ENCODE data around the gene ICA1. TPM values are rescaled to one million over a fixed set of nuclear protein-coding genes. Genes with fewer than 3 reads are reported as not detected.

Gene ICA1
- total RNA-seq, 4 donors from 2014 or later = 9.7 to 61.8 (median 31.6) TPM

DNA sequence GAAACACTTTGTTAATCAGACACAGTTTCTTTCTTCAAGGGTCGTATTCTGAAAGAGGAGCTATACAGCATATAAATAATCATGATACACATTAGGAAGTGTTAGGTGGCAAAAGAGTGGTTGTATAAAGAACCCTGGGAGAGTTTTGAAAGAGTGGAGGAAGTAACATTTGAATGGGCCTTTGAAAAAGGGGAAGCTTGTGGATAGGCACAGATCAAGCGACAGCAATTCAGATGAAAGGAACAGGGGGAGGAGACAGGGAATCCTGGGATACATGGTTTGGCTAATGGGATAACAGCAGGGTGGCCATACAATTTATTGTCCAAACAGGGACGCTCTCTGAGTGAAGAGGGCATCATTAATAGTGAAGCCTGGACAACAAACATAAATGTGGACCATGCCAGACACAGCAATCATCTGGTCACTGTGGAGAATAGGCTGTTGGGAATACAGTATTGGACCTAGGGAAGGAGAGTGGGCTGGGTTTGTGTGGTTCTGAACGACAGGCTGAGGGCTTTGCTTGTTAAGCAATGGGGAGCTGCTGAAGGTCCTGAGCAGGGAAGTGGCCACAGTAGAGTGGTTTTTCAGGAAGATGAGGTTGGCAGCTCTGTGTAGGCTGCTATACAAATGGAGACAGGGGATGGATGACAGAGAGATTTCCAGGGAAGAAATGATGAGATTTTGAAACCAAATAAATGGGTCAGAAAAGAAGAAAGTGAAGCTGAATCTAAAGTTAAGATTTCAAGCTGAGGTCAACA, 75.9 kb downstream of the ICA1 start:
- DNase-seq (ENCODE audit: low spot score) (no peak), ATAC-seq (ENCODE audit: low FRiP score) (no peak)
- TF ChIP-seq, protein P1, sequence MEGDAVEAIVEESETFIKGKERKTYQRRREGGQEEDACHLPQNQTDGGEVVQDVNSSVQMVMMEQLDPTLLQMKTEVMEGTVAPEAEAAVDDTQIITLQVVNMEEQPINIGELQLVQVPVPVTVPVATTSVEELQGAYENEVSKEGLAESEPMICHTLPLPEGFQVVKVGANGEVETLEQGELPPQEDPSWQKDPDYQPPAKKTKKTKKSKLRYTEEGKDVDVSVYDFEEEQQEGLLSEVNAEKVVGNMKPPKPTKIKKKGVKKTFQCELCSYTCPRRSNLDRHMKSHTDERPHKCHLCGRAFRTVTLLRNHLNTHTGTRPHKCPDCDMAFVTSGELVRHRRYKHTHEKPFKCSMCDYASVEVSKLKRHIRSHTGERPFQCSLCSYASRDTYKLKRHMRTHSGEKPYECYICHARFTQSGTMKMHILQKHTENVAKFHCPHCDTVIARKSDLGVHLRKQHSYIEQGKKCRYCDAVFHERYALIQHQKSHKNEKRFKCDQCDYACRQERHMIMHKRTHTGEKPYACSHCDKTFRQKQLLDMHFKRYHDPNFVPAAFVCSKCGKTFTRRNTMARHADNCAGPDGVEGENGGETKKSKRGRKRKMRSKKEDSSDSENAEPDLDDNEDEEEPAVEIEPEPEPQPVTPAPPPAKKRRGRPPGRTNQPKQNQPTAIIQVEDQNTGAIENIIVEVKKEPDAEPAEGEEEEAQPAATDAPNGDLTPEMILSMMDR (IDR thresholded peaks at IDR 0.05) = no peak

DNA sequence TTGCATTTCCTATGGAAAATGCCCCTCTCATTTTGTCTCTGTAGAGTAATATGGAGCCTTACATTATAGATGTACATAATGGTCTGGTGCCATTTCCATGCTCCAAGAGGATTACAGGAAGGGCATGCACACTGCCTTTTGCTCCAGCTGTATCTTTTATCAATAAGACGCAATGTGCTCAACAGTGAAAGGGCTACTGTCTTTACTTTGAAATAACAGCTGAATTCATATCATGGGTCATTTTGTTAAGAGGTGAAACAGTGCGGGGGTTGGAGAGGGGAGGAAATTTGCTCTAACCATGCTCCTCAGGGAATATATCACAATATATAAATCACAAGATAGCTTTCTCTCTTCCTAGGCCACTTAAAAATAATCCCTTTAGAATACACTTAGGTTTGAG, 77.7 kb downstream of the ICA1 start:
- DNase-seq (ENCODE audit: low spot score) = no peak
- ATAC-seq (ENCODE audit: low FRiP score) = no peak

DNA sequence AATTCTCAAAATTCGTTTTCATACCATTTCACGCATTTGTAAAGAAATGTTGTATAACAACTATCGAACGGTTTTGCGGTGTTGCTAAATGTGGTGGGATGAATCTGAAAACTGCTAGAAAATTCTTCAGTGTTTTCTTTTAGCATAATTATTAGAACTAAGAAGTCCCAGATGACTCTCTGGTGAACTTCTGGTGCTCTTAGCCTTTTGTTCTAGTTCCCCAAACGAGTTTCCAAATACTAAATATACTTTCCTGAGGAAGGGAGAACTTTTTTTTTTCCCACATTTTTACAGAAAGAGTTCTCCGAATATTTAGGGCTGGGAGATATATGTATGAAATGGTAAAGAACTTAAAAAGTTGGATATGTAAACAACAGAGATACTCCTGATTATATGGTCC, 82.5 kb downstream of the ICA1 start:
- DNase-seq (ENCODE audit: low spot score) (no peak), ATAC-seq (ENCODE audit: low FRiP score) (no peak)
- TF ChIP-seq, protein P1 (IDR thresholded peaks at IDR 0.05) = no peak

More for the DNA sequence above, 77.7 kb downstream of the ICA1 start:
- TF ChIP-seq, protein P1 (IDR thresholded peaks at IDR 0.05) = no peak

DNA sequence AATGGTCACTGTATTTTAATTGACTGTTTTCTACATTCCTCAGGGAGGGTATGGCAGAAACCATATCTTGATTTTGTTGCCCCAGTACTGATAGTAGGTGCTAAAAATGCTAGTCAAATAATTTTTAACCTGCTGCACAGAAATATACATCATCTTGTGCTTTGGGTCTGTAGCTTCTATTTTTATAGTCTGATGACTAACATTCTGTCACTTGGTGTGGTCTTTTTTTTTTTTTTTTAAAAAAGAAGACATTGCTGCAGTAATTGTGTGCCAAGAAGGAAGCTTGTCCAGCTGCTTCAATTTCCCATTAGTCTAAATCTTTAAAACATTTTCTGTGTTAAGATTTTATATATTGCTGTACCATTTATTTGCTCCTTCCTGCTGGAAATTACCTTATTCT, 83.6 kb downstream of the ICA1 start:
- TF ChIP-seq, protein P1 (IDR thresholded peaks at IDR 0.05) = no peak
- DNase-seq (ENCODE audit: low spot score) = no peak
- no peak for ATAC-seq (ENCODE audit: low FRiP score)

DNA sequence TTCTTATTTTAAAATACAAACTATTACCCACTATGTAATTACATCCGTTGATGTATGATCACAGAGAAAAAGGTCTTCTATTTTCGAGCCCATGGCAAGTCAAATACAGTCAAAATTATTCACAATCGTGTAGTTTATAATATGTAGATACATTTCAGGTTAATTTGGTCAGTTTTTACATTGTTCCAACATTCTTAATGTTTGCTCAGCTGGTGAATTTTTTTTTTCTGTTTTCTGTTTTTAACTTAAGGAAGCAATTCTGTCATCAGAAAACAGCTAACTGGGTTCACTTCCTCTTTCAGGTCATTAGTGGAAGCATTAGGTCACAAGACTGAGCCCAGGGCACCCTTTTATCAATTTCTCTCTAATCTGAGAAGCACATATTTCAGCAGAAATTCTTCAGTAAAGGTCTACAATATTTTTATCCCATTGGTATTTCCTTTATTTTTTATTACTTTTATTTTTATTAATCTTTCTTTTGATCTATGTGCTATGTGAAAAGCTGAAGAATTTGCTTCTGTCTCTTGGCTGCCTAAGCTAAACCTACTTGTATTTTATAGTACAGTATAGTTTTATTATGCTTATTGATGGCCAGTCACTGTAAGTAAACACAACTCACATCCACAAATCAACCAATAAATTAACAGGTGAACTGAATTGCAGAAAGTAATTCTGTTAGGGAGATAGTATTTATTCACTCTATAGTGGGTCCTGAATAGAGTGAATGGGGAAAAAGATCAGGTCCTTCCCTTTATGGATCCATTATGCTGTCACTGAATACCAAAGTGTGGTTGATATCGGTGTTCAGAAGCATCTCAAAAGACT, 84.6 kb downstream of the ICA1 start:
- DNase-seq (ENCODE audit: low spot score) (no peak), ATAC-seq (ENCODE audit: low FRiP score) (no peak)
- TF ChIP-seq, protein P1 (IDR thresholded peaks at IDR 0.05) = no peak

DNA sequence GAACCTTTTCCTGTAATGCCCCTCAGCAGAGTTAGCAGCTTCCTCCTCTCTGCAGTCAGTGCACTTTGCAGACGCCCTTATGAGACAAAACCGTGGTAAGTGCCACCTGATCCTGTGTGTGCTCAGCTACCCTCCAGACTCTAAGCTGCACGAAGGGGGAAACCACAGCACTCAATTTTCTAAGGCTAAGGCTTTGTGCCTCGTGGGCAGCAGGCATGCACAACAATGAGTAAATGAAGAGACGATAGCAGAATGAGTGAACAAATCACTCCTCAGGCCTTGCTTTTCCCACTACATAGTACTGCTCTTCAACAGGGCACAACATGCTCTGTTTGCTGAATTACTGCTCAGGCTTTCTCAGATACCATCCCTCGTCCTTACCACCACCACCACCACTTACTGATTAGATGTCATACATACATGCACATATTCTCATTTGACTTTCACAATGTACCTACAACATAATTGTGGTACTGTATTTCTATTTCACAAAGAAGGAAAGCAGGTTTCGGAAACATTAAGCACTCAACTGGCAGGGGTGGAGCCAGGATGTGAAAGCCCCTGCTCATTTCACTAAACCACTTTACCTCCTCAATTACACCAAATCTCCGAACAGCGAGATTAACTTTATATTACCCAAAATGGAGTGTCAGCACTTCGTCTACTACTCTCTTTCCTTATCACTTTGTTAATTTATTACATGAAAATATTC, 85.4 kb downstream of the ICA1 start:
- ATAC-seq (ENCODE audit: low FRiP score) (no peak), DNase-seq (ENCODE audit: low spot score) (no peak)
- TF ChIP-seq, protein P1 (IDR thresholded peaks at IDR 0.05) = no peak

All from omental fat pad (tissue), 4 donors.